Measurements from ENCODE around the gene RSPO1. TPM values are rescaled to one million over a fixed set of nuclear protein-coding genes. Genes with fewer than 3 reads are reported as not detected.

RSPO1 gene
- total RNA-seq, 4 donors from 2014 or later: 0.53 TPM; not detected in 3

DNA sequence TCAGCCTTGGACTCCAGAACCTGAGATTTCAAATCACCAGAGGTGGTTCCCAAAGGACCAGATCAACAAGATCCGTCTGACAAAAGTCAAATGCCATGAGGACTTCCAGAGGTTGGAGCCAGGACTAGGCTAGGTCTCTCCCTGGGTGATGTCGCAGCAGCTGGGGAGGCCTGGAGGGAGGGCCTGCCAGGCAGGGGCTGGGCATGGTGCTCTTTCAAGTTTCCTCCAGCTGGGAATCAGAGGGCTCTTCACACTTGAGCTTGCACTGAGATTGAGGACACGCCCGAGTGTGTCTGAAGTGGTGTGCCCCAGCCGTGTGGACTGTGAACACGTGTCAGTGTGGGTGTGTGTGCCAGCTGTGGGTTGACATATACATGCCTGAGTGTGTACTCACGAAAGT, 21.3 kb upstream of the RSPO1 start:
- intact Hi-C loops (cut with DNase I; ENCODE audit: low total_unique reads): no loop called here
- Histone ChIP-seq H3K36me3 (no peaks in the 10 kb centered on the region), H3K4me1 (no peaks in the 10 kb centered on the region), H3K27ac (no peak overlapping the region), H3K4me3 (no peak overlapping the region), H3K9me3 (no peaks in the 10 kb centered on the region), H3K27me3 (peaks cover 9 to 13% (median 11%) of the 10 kb centered on the region in 3 donors)
- no peak for ATAC-seq
- DNase-seq: no peak
- TF ChIP-seq POLR2A (IDR thresholded peaks at IDR 0.05) (no peak), CTCF (IDR thresholded peaks at IDR 0.05 in 4 of 5, conservative IDR thresholded peaks at IDR 0.05 in 1 of 5) (no peak)
- in situ Hi-C loops (cut with MboI; ENCODE audit: low sequenced_read_pairs in 4 of 4): no loop called here

- intact Hi-C loops (cut with DNase I; ENCODE audit: low total_unique reads): no loop called here
- DNase-seq (no peak), ATAC-seq (no peak)
- H3K36me3 ChIP-seq: no peaks in the 10 kb centered on the region
- no peak overlapping the region for H3K4me3 ChIP-seq
- in situ Hi-C loops (cut with MboI; ENCODE audit: low sequenced_read_pairs in 4 of 4): no loop called here
- H3K4me1 ChIP-seq: no peaks in the 10 kb centered on the region
- TF ChIP-seq CTCF (IDR thresholded peaks at IDR 0.05 in 4 of 5, conservative IDR thresholded peaks at IDR 0.05 in 1 of 5): no peak
- no peak for TF ChIP-seq POLR2A (IDR thresholded peaks at IDR 0.05)
- H3K27me3 ChIP-seq: peaks cover 9 to 13% (median 11%) of the 10 kb centered on the region in 3 donors
- no peak overlapping the region for H3K27ac ChIP-seq
- no peaks in the 10 kb centered on the region for H3K9me3 ChIP-seq
Measured at GRCh38 chr1:37655274-37655673, 20.6 kb upstream of the RSPO1 start.

- Histone ChIP-seq H3K36me3 (no peaks in the 10 kb centered on the region), H3K4me3 (no peak overlapping the region), H3K4me1 (no peaks in the 10 kb centered on the region), H3K27ac (no peak overlapping the region), H3K27me3 (peaks cover 9 to 13% (median 11%) of the 10 kb centered on the region in 3 donors), H3K9me3 (no peaks in the 10 kb centered on the region)
- in situ Hi-C loops (cut with MboI; ENCODE audit: low sequenced_read_pairs in 4 of 4): no loop called here
- DNase-seq (no peak), ATAC-seq (no peak)
- intact Hi-C loops (cut with DNase I; ENCODE audit: low total_unique reads): no loop called here
- TF ChIP-seq POLR2A (IDR thresholded peaks at IDR 0.05): no peak
- no peak for TF ChIP-seq CTCF (IDR thresholded peaks at IDR 0.05 in 4 of 5, conservative IDR thresholded peaks at IDR 0.05 in 1 of 5)
Measured at GRCh38 chr1:37653906-37654305, 19.2 kb upstream of the RSPO1 start.

- Histone ChIP-seq H3K27me3 (peaks cover 6 to 12% (median 9%) of the 10 kb centered on the region in 3 donors), H3K9me3 (no peaks in the 10 kb centered on the region), H3K36me3 (no peaks in the 10 kb centered on the region), H3K27ac (no peak overlapping the region), H3K4me1 (no peaks in the 10 kb centered on the region), H3K4me3 (no peak overlapping the region)
- TF ChIP-seq CTCF (IDR thresholded peaks at IDR 0.05 in 4 of 5, conservative IDR thresholded peaks at IDR 0.05 in 1 of 5): no peak
- TF ChIP-seq POLR2A (IDR thresholded peaks at IDR 0.05): no peak
- in situ Hi-C loops (cut with MboI; ENCODE audit: low sequenced_read_pairs in 4 of 4): no loop called here
- DNase-seq (no peak), ATAC-seq (no peak)
- intact Hi-C loops (cut with DNase I; ENCODE audit: low total_unique reads): no loop called here
Measured at GRCh38 chr1:37652976-37653375, 18.3 kb upstream of the RSPO1 start.

- Histone ChIP-seq H3K27ac (no peak overlapping the region), H3K27me3 (peaks cover 0 to 5% (median 4%) of the 10 kb centered on the region in 3 donors), H3K4me1 (no peaks in the 10 kb centered on the region), H3K9me3 (no peaks in the 10 kb centered on the region), H3K36me3 (no peaks in the 10 kb centered on the region), H3K4me3 (no peak overlapping the region)
- ATAC-seq: no peak
- in situ Hi-C loops (cut with MboI; ENCODE audit: low sequenced_read_pairs in 4 of 4) (no loop called here), intact Hi-C loops (cut with DNase I; ENCODE audit: low total_unique reads) (no loop called here)
- DNase-seq: no peak
- no peak for TF ChIP-seq POLR2A (IDR thresholded peaks at IDR 0.05)
- TF ChIP-seq CTCF (IDR thresholded peaks at IDR 0.05 in 4 of 5, conservative IDR thresholded peaks at IDR 0.05 in 1 of 5): no peak
Measured at GRCh38 chr1:37651803-37652202, 17.1 kb upstream of the RSPO1 start.
